Inflammatory macrophage treated with lipopolysaccharide for 1 hour (primary cell): Measurements from ENCODE around the gene IQSEC1.
A peak's percentile ranks its signal among the peaks of the same experiment; 100 is the strongest.

Experiments used
- DNase-seq, 2 donors: peaks; one replicate each; pipeline ENCODE4 v3.0.0-alpha.2; 2020 to 2022

Gene IQSEC1

DNA sequence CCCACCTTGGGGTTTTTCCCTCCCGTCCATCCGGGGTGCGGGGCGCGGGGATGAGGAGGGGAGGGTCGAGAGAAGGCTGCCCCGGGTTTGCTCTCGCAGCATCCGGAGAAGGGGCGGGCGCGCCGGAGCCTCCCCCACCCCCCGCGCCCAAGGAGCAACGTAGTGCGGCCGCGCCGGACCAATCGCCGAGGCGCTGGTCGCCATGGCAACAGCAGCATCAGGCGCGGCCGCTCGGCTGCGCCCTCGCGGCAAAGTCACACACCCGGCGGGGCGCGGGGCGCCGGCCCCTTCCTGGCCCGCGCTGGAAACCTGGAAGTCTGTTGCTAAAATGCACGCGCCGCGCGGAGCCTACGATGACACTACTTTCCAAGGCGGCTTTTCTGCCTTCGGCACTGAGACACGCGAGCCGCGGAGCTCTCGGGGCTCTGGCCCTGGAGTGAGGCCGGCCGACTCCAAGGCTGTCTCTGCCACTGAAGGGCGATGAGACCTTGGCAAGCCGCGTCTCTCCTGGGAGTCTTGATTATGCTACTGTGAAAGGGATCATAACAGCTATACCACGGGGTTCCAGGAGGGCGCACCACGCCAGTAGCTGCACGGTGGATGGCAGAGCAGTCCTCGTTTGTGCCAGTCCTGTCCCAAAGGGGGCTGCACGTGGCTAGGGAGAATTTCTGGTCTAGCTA lies at the start of gene IQSEC1:
TSS of gene IQSEC1 (minus strand) at position 104 of the 680 bp plus-strand sequence. CDS start 415 bp downstream, outside the sequence.
- no peak for DNase-seq

DNA sequence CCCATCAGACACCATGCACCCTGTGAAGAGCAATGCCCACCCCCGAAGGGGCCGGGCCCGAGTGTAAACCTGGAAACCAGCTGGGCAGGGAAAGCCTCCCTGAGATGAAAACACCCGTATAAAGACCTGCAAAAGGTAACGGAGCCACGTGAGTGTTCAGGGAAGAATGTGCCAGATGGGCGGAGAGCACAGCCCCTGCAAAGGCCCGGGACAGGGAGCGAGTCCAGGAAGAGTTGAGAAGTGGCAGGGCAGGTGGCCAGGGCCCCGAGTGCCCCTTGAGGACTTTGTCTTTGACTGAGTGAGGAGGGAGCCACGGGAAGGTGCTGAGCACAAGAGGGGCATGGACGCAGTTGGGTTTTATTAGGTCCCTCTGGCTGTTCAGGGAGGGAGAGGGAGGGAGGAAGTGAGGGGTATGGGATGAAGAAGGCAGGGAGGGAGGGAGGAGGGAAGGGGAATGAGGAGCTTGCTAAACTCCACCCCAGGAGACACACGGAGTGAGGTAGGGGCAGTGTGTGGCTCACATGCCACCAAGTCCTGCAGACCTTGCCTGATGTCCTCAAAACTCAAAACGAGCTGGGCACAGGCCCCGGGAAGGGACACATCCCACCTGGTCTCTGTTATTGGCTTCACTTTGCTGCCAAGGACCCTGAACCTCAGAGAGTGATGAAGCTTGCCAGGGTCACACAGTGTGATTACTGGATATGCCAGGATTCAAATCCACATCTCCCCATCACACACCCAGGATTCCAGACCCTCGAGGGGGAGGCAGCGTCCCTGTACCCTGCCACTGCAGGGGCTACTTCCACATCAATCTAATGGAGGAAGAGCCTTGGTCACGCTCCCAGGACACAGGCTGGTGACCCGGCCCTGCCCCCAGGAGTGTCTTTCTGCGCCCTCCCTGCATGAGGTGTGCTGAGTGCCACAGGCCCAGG lies 49.1 kb upstream of the IQSEC1 start:
- no peak for DNase-seq

DNA sequence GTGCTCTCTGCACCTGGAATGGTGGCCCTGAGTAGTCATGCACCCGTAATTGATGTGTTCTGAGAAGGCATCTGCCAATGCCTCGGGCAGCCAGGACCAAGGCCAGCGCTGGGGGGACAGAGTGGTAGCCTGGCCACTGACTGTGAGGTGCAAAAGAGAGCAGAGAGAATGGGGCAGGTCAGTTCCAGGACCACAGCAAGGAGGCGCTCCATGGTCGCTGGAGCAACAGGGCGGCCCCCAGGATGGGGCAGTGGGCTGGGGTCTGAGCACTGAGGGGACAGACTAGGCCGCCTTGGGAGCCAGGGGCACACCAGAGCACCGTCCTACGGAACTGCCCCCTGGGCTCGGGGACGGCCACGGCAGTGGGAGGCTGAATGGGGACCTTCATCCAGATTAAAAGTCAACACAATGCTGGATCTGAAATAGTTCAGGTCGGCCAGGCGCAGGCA lies 48.3 kb upstream of the IQSEC1 start:
- no peak for DNase-seq

DNA sequence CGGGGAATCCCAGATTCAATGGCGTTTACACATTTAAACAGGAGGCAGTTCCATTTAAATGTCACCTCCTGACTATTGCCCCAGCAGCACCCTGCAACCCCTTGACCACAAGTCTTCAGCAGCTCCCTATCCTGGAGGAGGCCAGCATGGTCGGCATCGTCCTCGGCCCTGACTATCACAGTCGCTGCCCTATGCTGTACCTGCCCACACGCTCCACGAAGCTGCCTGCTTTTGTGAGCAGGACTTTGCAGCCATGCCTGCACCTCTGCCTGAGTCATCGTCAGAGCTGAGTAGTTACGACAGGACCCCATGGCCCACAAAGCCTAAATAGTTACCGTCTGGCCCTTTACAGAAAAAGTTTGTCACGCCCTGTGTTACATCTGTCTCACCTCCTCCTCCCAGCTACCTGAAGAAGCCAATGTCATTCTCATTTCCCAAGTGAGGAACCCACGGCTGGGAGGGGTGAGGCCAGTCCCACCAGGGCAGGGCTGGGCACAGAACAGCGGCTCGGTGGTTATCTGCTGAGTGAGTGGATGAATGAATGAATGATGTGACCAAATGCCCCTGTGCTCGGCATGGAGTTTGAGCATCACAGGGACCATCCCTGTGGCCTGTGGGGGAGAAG lies 47.8 kb upstream of the IQSEC1 start:
- no peak for DNase-seq

DNA sequence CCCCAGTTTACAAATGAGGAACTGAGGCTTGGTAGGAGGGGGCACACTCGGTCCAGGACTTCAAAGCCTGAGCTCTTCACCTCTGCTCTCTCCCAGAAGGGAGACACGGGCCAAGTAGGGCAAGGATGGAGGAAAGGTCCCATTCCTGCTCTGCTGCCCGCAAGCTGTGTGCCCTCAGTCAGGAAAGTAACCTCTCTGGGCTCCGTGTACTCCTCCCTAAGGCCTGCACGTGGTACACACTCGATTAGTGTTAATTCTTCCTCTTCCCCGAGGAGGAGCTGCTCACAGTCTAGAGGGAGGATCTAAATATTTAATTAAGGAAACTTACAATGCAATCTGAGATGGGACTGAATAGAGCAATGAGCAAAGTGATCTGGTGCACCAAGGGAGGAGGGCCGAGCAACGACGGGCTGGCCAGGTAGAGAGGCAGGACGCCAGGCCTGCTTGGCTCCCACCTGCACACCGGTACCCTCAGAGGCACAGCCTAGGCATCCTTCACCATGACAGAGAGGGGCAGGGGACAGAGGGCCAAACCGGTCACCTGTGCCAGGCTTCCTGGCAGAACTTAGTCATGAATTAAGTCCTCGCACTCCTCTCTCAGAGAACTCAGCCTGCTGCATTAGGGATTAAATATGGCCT lies 47.2 kb upstream of the IQSEC1 start:
- no peak for DNase-seq

DNA sequence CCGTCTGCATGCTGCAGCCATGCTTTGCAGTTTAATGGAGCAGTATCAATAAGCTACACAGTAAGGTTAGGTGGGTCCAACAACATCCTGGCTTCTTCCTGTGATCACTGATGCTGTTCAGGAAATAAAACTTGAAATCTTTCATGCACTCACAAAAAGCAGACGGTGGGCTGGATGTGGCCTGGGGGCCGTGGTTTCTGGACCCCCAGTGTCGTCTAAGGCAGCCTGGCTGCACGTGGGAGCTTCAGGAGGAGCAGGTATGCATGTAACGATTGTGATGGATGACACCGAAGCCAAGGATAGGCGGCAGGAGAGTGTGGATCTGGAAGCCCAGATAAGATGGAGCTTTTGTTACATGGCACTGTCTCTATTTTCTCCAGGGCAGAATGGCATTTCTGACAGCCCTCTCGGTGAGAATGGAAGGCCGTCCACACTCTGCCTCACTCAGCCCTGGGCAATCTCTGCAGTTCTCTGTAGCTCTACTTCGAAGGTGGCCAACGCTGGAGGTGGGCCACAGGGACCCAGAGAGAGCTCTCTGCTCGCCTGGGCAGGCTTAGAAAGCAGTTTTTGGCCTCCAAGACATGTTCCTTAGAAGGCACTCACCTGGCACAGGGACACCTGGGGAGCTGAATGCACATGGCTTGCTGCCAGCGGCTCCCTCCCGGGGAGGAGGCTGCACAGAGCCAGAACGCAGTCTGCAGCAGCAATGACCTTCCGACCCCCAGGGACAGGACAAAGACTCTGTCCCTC lies 46.4 kb upstream of the IQSEC1 start:
- no peak for DNase-seq

DNA sequence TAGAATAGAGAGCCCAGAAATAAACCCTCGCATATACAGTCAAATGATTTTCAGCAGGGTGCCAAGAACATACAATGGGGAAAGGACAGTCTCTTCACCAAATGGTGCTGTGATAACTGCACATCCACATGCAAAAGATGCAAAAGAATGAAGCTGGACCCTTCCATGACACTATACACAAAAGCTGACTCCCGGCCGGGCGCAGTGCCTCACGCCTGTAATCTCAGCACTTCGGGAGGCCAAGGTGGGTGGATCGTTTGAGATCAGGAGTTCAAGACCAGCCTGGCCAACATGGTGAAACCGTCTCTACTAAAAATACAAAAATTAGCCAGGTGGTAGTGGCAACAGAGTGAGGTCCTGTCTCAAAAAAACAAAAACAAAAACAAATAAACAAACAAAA lies 43.2 kb upstream of the IQSEC1 start:
- DNase-seq, result no peak

DNA sequence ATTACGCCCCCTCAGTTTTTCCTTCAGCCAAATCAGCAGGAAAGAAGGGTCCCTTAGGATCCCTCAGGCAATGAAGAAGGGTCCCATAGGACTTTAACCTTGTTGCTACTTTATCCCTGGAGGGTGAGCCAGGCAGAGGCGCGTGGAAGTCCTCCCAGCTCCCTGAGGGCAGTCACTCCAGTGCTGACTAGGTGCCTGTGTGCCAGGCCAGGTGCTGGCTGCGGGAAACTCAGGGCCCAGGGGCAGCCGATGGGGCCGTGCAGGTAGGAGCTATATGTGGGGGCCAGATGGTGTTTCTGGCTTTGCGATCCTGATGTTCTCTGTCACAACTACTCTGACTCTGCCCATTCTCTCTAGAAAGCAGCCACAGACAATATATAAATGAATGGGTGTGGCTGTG lies 42.8 kb upstream of the IQSEC1 start:
- no peak for DNase-seq

DNA sequence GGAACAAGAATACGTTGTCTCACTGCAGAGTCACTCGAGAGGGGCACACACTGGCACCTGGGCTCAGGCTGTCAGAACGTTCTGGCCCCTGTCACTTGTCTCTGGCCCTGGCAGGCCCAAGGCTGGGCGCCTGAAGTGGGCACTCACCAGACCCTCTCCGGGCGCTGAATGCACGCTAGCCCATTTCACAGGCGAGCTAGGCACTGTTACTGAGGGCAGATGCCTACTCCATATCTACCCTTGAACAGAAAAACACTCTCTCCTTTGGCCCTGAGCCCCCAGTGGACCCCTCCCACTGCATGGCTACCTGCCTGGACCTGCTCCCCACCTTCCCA lies 42.3 kb upstream of the IQSEC1 start:
- no peak for DNase-seq

DNA sequence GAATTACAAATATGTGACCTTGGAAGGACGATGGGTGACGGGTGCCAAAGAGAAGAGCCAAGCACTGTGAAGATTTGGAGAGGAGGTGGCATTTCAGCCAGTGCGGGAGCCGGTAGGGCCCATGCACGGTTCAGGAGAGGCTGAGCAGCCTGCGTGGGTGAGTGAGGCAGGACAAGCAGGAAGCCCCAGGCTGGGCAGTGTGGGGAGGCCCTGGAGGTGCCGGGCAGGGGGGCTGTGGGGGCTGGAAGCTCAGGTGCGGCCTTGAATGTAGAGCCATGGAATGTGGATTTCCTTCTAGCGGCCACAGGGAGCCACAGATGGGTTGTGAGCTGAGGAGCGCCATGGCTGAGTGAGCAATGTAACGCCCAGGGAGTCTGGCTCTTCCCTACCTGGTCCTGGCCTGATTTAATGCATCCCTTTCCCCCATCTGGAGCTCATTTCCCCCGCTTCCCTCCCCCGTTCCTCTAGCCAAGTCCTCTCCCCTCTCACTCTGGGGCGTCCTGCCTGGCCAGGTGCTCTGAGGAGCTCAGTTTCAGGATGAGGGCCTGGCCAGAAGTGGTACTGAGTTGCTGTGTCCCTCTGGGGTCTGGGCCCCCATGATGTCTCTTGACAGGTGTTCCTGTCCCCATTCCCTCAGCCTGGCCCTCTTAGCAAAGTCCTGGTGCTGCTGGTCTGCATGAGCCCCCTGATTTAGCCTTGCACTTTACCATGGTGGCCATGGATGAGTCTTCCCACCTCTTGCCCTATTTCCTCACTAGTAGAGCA lies 41.8 kb upstream of the IQSEC1 start:
- DNase-seq, result no peak

DNA sequence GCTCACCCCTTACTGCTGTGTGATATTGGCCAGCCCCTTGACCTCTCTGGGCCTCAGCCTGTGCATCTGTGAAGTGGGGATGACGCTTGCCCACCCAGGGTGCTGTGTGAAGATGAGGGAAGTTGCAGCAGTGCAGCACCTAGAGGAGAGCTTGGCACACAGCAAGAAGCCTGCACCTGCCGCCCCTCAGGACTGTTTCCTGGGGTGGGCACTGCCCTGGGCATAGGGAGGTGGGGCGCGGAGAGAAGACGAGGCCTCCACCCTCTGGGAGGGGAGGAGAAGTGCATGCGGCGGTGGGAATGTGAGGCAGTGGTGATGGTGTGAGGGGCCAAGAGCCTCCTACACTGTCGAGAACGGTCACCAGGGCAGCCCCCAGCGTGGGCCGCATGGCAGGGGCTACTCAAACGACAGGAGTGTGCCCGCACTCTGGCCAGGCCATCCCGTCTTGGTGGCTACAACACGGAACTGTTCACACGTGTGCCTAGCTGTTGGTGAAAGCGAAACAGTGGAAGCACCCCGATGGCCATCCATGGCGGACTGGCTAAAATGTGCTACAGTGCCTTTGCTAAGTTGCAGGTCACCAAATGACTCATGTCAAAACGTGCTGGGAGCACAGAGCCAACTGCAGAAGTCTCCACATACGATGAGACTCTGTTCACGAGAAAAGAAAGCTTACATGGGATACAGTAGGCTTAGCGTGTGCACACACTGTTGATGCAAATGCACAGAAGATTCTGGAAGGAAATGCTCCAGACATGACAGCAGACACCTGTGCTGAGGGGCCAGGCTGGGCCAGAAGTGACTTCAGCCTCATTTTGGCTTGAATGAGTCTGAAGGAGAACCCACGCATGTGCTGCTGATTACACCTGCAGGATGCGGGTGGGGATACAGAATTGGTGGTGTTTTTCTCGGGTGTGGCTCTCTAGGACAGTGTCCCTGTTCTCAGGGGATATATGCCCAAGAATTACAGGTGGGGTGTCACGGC lies 40.4 kb upstream of the IQSEC1 start:
- no peak for DNase-seq

DNA sequence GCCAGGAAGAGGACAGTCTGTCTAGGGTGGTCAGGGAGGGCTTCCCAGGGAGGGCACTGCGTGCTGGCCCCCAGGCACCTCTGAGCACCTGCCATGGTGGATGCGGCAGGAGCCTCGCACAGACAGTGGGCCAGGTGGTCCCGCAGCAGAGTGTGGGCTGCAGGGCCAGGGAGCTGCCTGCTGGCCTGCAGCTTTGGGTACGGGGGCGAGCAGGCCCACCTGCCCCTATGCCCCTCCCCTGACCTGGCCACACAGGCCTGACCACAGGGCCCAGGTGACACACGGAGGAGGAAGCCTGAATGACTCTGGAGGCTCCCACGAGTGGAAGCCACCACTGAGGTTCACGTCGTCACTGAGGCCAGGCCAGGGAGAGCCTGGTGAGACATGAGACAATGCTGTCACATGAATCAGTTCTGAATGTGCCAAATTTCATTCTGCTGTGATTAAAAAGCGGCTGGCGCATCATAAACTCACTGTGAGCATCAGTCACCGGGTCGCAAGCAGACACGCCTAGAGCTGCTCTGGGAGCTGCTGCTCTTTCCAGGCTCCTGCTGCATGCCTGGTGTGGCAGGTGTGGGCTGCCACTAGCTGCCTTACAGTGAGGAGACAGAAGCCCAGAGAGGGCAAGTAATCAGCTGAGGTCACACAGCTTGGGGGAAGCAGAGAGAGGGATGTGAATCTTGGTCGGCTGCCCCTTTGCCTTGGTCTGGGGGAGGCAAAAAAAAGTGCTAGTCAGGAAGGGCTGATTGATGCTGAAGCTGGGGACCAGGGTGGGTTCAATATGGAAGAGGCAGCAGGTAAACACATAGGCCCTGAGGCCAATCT lies 39.5 kb upstream of the IQSEC1 start:
- no peak for DNase-seq

DNA sequence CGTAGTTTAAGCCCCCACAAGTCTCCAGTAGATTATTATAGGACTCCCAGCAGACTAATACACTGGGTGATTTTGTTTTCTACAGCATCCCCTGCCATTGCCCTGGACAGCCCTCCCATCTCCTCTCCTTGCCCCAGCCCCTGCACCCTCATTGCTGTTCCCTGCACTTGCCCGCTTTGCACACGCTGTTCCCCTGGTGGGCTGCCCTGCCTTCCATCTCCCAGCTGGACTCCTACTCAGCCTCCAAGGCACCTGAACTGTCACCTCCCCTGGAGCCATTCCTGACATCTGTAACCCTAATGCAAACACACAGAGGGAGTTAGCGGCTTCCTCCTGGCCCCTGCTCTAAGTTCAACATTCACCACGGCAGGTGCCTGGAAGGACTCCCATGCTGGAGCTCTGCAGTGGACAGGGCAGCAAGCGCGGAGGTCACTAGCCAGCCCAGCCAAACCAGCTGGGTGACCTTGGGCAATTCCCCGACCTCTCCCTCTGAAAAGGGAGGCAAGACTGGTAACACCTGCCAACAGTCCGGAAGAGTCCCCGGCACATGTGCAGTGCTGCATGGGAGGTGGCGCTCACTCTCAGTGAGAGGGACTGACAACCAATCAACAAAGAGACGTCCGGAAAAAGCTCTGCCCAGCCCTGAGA lies 38.8 kb upstream of the IQSEC1 start:
- no peak for DNase-seq

DNA sequence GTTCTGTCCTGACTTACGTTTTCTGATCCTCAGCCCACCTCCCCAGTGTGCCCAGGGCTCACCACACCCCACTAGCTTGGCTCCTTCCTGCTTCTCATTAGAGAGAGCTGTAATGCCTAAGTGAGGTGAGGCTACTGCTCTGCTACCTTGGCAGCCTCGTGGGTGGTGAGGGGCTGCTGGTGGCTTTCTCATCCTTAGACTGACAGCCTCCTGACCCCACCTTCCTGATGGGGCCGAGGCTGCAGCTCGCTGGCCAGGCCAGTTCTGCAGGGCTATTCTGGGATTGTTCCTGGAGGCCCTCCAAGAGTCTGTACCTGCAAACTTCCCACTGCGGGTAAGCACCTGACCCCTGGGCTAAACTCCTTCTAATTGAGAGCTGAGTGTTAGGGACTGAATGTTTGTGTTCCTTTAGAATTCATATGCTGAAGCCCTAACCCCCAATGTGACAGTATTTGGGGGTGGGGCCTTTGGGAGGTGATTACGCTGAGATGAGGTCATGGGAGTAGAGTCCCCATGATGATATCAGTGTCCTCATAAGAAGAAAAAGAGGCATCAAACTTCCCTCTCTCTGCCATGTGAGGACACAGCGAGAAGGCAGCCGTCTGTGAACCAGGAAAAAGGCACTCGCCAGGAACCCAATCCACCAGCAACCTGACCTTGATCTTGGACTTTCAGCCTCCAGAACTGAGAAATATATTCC lies 38.1 kb upstream of the IQSEC1 start:
- no peak for DNase-seq

DNA sequence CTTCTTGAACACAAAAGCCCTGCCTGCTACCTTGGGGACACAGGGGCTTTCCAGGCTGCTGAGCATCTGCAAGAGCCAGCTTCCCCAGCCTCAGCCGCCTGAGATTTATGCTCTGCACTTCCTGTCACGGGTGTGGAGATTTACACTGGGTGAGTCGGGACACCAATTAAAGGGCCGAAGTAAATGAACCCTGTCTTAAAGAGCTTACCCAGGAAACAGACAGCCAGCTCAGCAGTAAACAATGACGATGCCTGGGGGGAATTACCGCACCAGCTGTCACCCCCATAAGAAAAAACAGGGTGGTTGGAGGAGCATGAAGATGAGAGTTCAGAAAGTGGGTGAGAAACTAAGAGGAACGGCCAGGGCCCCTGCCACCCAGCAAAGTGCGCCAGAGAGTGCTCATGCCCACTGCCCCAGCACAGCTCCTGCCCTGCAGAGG lies 37.5 kb upstream of the IQSEC1 start:
- DNase-seq, result peak in 1 of 2 donors; percentile 22

DNA sequence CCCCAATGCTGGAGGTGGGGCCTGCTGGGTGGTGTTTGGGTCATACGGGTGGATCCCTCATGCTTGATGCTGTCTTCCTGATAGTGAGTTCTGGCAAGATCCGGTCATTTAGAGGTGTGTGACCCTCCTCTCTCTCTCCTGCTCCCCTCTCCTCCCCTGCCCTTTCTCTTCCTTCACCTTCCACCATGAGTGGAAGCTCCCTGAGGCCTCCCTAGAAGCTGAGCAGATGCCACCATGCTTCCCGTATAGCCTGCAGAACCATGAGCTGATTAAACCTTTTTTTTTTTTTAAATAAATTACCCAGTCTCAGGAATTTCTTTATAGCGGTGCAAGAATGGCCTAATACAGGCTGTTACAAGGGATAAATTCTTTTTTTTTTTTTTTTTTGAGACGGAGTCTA lies 36.3 kb upstream of the IQSEC1 start:
- no peak for DNase-seq

DNA sequence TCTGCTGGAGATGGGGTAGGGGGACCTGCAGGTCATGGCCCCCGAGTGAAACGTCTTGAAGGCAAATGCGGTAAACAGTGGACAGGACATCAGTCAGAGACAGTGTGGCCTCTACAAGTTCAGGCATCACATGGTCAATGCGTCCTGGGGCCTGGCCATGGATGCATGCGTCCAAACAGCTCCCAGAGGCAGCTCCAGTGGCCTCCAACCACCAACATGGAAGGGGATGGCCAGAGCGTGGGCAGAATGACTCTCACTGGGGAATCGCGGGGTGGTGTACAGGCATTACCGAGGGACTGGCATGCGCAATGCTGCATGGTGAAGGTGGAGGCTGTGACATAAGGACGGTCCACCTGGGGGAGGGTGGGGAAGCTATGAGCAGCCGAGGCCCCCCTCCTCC lies 35.6 kb upstream of the IQSEC1 start:
- DNase-seq, result no peak

DNA sequence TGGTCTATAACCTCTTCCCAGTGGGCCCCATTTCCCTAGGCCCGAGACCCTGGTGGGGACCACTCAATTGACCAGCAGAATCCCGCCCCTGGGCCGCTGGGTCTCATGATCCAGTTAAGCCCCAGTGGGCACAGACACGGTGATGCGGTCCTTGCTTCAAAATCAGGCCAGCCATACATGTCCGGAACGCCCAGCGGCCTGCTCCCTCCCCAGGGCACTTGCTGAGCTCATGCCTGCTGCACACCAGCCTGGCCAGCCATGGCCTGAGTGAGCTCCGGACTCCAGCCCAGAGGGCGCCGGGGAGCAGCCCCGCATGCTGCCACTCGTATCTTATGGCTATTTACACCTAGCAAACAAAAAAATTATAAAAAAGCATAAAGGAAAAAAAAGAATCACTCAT lies 34.4 kb upstream of the IQSEC1 start:
- no peak for DNase-seq
